Neural crest cell (in vitro differentiated cells): ENCODE measurements around the gene DNAJB8. TPM values are rescaled to one million over a fixed set of nuclear protein-coding genes. Genes with fewer than 3 reads are reported as not detected.

Source experiments
- DNase-seq: peaks from one replicate; pipeline ENCODE4 v3.0.0; 2021; ENCODE audit warnings: low read depth, mixed read lengths, low spot score
- H3K27ac Mint-ChIP-seq: one replicate; pipeline ENCODE4 v1.8.0; 2021; ENCODE audit warnings: mild to moderate bottlenecking, mixed read lengths; ENCODE audit not compliant: unreplicated experiment
- H3K27me3 Mint-ChIP-seq: 2 replicates; pipeline ENCODE4 v1.8.0; 2021; ENCODE audit warnings: low read depth, mild to moderate bottlenecking, mixed read lengths
- H3K36me3 Mint-ChIP-seq: 2 replicates; pipeline ENCODE4 v1.8.0; 2021; ENCODE audit warnings: low read depth, mild to moderate bottlenecking, mixed read lengths
- H3K4me1 Mint-ChIP-seq: 2 replicates; pipeline ENCODE4 v1.8.0; 2021; ENCODE audit warnings: mixed read lengths
- H3K4me3 Mint-ChIP-seq: one replicate; pipeline ENCODE4 v1.8.0; 2021; ENCODE audit warnings: mild to moderate bottlenecking, mixed read lengths
- H3K9me3 Mint-ChIP-seq: 2 replicates; pipeline ENCODE4 v1.8.0; 2021; ENCODE audit warnings: mixed read lengths
- total RNA-seq: library from RNA; stranded (reverse); gene quantifications from 2 replicates; pipeline ENCODE4 v1.2.1, GENCODE V29; 2021
- TF ChIP-seq, protein P1 (sequence below): fragments of 200-600 bp; sonication (generic); conservative IDR thresholded peaks from 2 replicates; pipeline ENCODE4 v1.5.0; 2021; ENCODE audit warnings: antibody characterized with exemption, mild to moderate bottlenecking

The DNAJB8 gene
- total RNA-seq, 1 donor from 2014 or later = not detected

DNA sequence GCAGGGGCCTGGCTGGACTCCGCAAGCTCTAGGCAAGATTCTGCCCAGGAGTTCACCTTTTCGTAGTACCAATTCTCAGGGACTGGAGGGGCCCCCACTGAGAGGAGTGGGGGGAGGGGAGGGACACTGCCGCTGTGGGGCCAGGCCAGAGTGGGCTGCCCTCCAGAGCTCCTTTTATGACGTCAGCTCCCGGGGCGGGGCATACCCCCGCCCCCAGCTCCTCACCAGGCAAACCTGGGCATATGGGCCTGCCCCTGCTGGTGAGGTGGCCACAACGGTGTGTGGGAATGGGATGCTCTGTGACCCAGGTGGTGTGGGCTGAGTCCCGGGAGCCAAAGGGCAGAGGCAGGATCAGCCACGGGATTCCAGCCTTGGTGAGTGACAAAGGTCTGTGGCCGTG lies 3.3 kb downstream of the DNAJB8 start:
- no peak for DNase-seq
- Mint-ChIP-seq H3K4me1 (no peaks in the 10 kb centered on the region), H3K36me3 (no peaks in the 10 kb centered on the region), H3K27me3 (peaks cover 43% of the 10 kb centered on the region), H3K4me3 (no peak overlapping the region), H3K27ac (no peak overlapping the region), H3K9me3 (no peaks in the 10 kb centered on the region)
- TF ChIP-seq, protein P1, sequence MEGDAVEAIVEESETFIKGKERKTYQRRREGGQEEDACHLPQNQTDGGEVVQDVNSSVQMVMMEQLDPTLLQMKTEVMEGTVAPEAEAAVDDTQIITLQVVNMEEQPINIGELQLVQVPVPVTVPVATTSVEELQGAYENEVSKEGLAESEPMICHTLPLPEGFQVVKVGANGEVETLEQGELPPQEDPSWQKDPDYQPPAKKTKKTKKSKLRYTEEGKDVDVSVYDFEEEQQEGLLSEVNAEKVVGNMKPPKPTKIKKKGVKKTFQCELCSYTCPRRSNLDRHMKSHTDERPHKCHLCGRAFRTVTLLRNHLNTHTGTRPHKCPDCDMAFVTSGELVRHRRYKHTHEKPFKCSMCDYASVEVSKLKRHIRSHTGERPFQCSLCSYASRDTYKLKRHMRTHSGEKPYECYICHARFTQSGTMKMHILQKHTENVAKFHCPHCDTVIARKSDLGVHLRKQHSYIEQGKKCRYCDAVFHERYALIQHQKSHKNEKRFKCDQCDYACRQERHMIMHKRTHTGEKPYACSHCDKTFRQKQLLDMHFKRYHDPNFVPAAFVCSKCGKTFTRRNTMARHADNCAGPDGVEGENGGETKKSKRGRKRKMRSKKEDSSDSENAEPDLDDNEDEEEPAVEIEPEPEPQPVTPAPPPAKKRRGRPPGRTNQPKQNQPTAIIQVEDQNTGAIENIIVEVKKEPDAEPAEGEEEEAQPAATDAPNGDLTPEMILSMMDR = no peak

DNA sequence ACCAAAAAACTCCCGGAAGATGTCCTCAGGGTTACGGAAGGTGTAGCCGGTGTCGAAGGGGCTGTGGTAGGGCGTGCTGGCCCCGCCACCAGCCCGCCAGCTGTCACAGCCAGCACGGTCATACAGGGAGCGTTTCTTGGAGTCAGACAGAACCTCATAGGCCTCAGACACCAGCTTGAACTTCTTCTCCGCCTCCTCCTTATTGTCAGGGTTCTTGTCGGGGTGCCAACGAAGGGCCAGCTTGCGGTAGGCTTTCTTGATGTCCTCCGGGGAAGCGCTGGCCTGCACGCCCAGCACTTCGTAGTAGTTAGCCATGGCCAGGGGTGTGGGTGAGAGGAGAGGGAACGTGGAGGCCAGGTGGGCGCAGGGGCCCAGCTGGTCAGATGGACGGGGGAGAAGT lies 3.8 kb downstream of the DNAJB8 start:
- Mint-ChIP-seq H3K9me3 (no peaks in the 10 kb centered on the region), H3K4me3 (no peak overlapping the region), H3K36me3 (no peaks in the 10 kb centered on the region), H3K4me1 (no peaks in the 10 kb centered on the region), H3K27ac (no peak overlapping the region), H3K27me3 (peaks cover 43% of the 10 kb centered on the region)
- DNase-seq = no peak
- TF ChIP-seq, protein P1 = no peak

DNA sequence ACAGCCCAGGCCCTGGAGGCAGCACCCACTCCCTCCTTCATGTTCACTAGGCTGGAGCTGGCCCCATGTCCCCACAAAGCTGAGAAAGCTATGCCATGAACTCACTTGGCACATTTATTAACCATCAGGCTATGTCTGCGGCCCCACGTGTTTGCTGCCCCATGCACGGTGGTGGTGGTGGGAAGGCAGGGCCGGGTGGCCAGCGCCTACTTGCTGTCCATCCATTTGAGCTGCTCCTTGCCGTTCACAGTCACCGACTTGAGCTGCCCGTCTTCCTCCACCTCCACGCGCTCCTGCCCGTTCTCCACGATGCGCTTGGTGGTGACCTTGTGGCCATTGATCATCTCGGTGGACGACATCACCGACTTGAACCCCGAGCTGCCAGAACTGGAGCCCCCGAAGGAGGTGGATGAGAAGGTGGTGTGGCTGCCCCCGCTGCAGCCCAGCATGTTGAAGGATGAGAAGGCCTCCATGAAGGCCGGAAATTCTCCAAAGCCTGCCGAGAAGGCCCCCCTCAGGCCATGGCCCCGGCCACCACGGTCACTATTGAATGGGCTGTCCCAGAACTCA lies 4.3 kb downstream of the DNAJB8 start:
- Mint-ChIP-seq H3K27me3 (peaks cover 41% of the 10 kb centered on the region), H3K36me3 (no peaks in the 10 kb centered on the region), H3K9me3 (no peaks in the 10 kb centered on the region), H3K27ac (no peak overlapping the region), H3K4me1 (no peaks in the 10 kb centered on the region), H3K4me3 (no peak overlapping the region)
- TF ChIP-seq, protein P1 = no peak
- DNase-seq = no peak

DNA sequence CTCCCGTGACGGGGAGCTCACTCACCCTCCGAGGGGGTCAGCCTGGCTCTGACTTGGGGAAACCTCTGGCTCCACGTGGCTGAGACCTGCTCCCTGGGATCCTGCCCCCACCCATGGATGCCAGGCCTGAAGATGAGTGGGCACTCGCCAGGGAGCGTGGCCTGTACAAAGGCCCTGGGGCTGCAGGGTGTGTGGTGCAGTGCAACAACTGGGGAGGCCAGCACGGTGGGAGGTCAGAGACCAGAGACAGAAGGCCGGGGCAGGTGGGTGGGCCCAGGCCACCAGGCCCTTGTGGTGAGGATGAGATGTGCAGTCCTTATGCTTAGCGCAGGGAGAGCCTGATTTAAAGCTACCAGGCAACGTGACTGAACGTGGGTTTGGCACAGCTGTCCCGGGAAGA lies 5.0 kb downstream of the DNAJB8 start:
- Mint-ChIP-seq H3K27me3 (peaks cover 34% of the 10 kb centered on the region), H3K36me3 (no peaks in the 10 kb centered on the region), H3K27ac (no peak overlapping the region), H3K9me3 (no peaks in the 10 kb centered on the region), H3K4me1 (no peaks in the 10 kb centered on the region), H3K4me3 (no peak overlapping the region)
- TF ChIP-seq, protein P1 = no peak
- no peak for DNase-seq

DNA sequence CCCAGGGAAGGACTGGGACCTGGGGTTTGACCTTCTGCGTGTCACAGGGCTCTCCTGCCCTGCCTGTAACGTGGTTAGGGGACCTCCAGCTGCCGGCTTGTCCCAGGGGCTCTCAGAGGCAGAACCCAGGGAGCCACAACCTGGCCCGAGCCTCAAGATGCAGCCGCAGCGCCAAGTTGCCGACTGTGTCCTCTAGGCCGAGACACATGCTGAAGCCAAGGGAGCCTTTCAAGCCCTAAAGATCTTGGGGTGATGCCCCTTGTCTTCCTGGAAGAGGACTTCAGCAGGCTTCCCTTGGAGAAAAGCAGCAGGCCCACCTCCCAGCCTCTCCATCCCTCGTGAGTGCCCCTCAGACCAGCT lies 7.2 kb downstream of the DNAJB8 start:
- Mint-ChIP-seq H3K27ac (peak overlapping the region; percentile 35), H3K36me3 (no peaks in the 10 kb centered on the region), H3K4me1 (no peaks in the 10 kb centered on the region), H3K27me3 (peaks cover 29% of the 10 kb centered on the region), H3K9me3 (no peaks in the 10 kb centered on the region), H3K4me3 (no peak overlapping the region)
- no peak for DNase-seq
- TF ChIP-seq, protein P1 = no peak
